NB4 (cell line): ENCODE data around the gene RNF220.

Experiments
- DNase-seq: peaks from one replicate; pipeline ENCODE4 v3.0.0; 2010; ENCODE audit warnings: low read depth
- H3K4me3 ChIP-seq: one replicate; pipeline ENCODE4 v1.5.1; 2011; ENCODE audit warnings: mild to moderate bottlenecking, low read depth, low read length, moderate library complexity
- CTCF ChIP-seq: IDR thresholded peaks from one replicate; pipeline ENCODE4 v1.5.1; 2012; ENCODE audit warnings: low read depth, low read length
- MYC ChIP-seq: IDR thresholded peaks from 2 replicates; pipeline ENCODE4 v1.6.1; 2011; ENCODE audit warnings: low read depth, low read length
- POLR2A ChIP-seq: IDR thresholded peaks from 2 replicates; pipeline ENCODE4 v1.6.1; 2011; ENCODE audit warnings: mild to moderate bottlenecking; ENCODE audit not compliant: insufficient read length; ENCODE audit errors: extremely low read depth
- TF ChIP-seq, protein P1 (sequence below): IDR thresholded peaks from 2 replicates; pipeline ENCODE4 v1.6.1; 2011; ENCODE audit warnings: low read depth, low read length

Gene RNF220

GRCh38 chr1:44534771-44535170, 129.7 kb downstream of the RNF220 start:
- no peak for DNase-seq
- no peak for TF ChIP-seq CTCF
- TF ChIP-seq, protein P1, sequence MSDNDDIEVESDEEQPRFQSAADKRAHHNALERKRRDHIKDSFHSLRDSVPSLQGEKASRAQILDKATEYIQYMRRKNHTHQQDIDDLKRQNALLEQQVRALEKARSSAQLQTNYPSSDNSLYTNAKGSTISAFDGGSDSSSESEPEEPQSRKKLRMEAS: no peak
- no peak for TF ChIP-seq MYC
- TF ChIP-seq POLR2A: no peak
- H3K4me3 ChIP-seq: no peak overlapping the region

DNA sequence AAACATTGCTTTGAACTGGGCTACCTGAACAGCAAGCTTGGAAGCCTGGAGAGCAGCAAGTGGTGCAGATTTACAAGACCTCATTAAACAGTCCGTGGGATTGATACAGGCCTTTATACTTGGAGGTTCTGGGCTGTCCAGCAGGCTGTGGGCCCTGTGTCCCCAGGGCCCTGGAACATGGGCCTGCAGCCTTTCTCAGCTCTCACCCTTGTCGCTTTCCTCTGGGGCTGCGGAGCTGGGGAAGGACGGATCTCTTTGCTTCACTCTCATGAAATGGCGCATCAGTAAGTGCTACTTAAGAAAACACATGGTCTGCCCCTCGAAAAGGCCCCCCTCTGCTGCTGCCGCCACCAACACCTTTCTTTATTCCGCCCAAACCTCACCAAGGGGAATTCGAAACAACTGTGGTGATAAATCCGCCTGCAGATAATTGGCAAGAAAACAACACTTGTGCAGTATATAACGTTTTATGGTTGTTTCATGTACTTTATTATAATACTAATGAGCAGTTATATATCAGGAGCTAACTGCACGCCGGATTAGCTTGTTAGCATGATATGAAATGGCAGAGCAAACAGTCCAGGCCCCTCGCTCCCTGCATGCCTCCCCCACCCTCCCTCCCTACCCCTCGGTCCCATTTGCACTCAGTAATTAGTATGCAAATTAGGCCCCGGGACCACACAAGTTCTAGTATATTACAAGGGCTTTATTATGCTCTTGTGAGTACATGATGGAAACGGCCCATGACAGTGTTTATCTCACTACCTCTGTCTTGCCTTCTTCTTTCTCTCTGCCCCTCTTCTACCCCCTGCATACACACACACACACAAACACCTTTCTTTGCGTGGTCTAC, 131.5 kb downstream of the RNF220 start:
- H3K4me3 ChIP-seq: no peak overlapping the region
- DNase-seq: no peak
- TF ChIP-seq MYC (no peak), POLR2A (no peak), CTCF (no peak)
- TF ChIP-seq, protein P1: no peak

- no peak for DNase-seq
- no peak overlapping the region for H3K4me3 ChIP-seq
- no peak for TF ChIP-seq POLR2A
- TF ChIP-seq CTCF: no peak
- no peak for TF ChIP-seq MYC
- TF ChIP-seq, protein P1: no peak
Measured at GRCh38 chr1:44537538-44537937, 132.5 kb downstream of the RNF220 start.

DNA sequence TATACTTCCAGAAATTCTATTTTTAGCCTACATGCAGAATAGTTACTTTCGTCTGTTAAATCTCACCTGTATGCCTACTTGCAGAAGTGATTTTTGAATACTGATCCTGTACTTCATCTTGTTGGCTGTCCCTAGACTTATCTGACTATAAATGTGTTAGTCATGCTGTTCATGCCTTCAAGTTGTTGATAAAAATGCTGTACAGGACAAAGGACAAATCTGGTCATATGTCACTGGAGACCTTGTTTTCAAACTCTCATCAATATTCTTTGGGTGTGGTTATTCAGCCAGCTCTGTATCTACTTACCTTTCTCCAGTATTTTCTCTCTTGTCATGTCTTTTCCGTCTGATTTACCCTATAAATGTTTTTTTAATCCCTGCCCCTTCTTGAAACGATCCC, 132.9 kb downstream of the RNF220 start:
- no peak for TF ChIP-seq CTCF
- TF ChIP-seq, protein P1: no peak
- no peak for TF ChIP-seq POLR2A
- TF ChIP-seq MYC: no peak
- no peak overlapping the region for H3K4me3 ChIP-seq
- no peak for DNase-seq

- DNase-seq: no peak
- TF ChIP-seq CTCF (no peak), POLR2A (no peak), MYC (no peak)
- TF ChIP-seq, protein P1: no peak
- H3K4me3 ChIP-seq: no peak overlapping the region
Measured at GRCh38 chr1:44539991-44540730, 135.1 kb downstream of the RNF220 start.
